Measurements from ENCODE around the gene CCL3.
"Not testable (repeated sequence)": the region's sequence is repeated elsewhere in the genome, so short reads cannot be mapped to it uniquely, and the experiment has no call there.

The CCL3 gene

GRCh38 chr17:36095992-36096391 lies 6.0 kb upstream of the CCL3 start:
- DNase-seq (ENCODE audit: low read depth): no peak
- H3K36me3 ChIP-seq (ENCODE audit: control insufficient read depth, insufficient read depth, low read length, severe bottlenecking): no peaks in the 10 kb centered on the region
- H3K27me3 ChIP-seq (replicated peaks; ENCODE audit: control insufficient read depth, insufficient read depth, low read length): no peaks in the 10 kb centered on the region
- H3K4me3 ChIP-seq (ENCODE audit: low read length): no peak overlapping the region
- no peaks in the 10 kb centered on the region for H3K9me3 ChIP-seq (ENCODE audit: control insufficient read depth, low read length)
- H3K4me1 ChIP-seq (ENCODE audit: control insufficient read depth, insufficient read depth, low read length): no peaks in the 10 kb centered on the region
- H3K9ac ChIP-seq (ENCODE audit: low read length): no peak overlapping the region

GRCh38 chr17:36094746-36095145 lies 4.8 kb upstream of the CCL3 start:
- peaks cover 5% of the 10 kb centered on the region for H3K4me1 ChIP-seq (ENCODE audit: control insufficient read depth, insufficient read depth, low read length)
- H3K9me3 ChIP-seq (ENCODE audit: control insufficient read depth, low read length): no peaks in the 10 kb centered on the region
- H3K9ac ChIP-seq (ENCODE audit: low read length): no peak overlapping the region
- no peak for DNase-seq (ENCODE audit: low read depth)
- H3K36me3 ChIP-seq (ENCODE audit: control insufficient read depth, insufficient read depth, low read length, severe bottlenecking): no peaks in the 10 kb centered on the region
- H3K4me3 ChIP-seq (ENCODE audit: low read length): no peak overlapping the region
- H3K27me3 ChIP-seq (replicated peaks; ENCODE audit: control insufficient read depth, insufficient read depth, low read length): no peaks in the 10 kb centered on the region

GRCh38 chr17:36094232-36094631 lies 4.3 kb upstream of the CCL3 start:
- Histone ChIP-seq H3K36me3 (ENCODE audit: control insufficient read depth, insufficient read depth, low read length, severe bottlenecking) (no peaks in the 10 kb centered on the region), H3K27me3 (replicated peaks; ENCODE audit: control insufficient read depth, insufficient read depth, low read length) (no peaks in the 10 kb centered on the region), H3K9ac (ENCODE audit: low read length) (no peak overlapping the region), H3K4me1 (ENCODE audit: control insufficient read depth, insufficient read depth, low read length) (peaks cover 5% of the 10 kb centered on the region), H3K9me3 (ENCODE audit: control insufficient read depth, low read length) (no peaks in the 10 kb centered on the region), H3K4me3 (ENCODE audit: low read length) (no peak overlapping the region)
- DNase-seq (ENCODE audit: low read depth): no peak

- H3K4me3 ChIP-seq (ENCODE audit: low read length); H3K36me3 ChIP-seq (ENCODE audit: control insufficient read depth, insufficient read depth, low read length, severe bottlenecking); H3K4me1 ChIP-seq (ENCODE audit: control insufficient read depth, insufficient read depth, low read length): not testable (repeated sequence)
These were observed 2.8 kb upstream of the CCL3 start for GRCh38 chr17:36092715-36093114.

DNA sequence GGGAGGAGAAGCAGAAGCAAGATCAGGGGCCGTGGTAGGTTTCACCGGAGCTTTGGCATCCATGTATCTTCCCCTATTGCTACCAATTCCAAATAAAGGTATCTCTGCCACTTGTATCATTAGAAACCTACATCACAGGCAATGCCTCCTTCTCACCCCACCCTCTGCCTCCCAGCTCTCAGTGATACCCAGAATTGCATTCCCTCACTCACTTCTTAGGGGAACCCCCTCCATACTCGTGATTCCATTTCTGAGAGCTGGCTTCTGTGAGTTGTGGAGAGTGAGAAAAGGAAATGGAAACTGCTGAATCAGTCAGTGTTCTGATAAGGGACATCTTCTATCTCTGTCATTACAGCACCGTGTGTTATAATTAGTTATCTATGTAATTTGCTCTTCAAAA lies 2.3 kb upstream of the CCL3 start:
- H3K27me3 ChIP-seq (replicated peaks; ENCODE audit: control insufficient read depth, insufficient read depth, low read length): no peaks in the 10 kb centered on the region
- H3K4me3 ChIP-seq (ENCODE audit: low read length): no peak overlapping the region
- no peaks in the 10 kb centered on the region for H3K36me3 ChIP-seq (ENCODE audit: control insufficient read depth, insufficient read depth, low read length, severe bottlenecking)
- H3K9me3 ChIP-seq (ENCODE audit: control insufficient read depth, low read length): no peaks in the 10 kb centered on the region
- H3K9ac ChIP-seq (ENCODE audit: low read length): no peak overlapping the region
- H3K4me1 ChIP-seq (ENCODE audit: control insufficient read depth, insufficient read depth, low read length): peaks cover 5% of the 10 kb centered on the region
- DNase-seq (ENCODE audit: low read depth): no peak

More at GRCh38 chr17:36092715-36093114, 2.8 kb upstream of the CCL3 start:
- DNase-seq (ENCODE audit: low read depth); H3K27me3 ChIP-seq (replicated peaks; ENCODE audit: control insufficient read depth, insufficient read depth, low read length); H3K9me3 ChIP-seq (ENCODE audit: control insufficient read depth, low read length); H3K9ac ChIP-seq (ENCODE audit: low read length): not testable (repeated sequence)

DNA sequence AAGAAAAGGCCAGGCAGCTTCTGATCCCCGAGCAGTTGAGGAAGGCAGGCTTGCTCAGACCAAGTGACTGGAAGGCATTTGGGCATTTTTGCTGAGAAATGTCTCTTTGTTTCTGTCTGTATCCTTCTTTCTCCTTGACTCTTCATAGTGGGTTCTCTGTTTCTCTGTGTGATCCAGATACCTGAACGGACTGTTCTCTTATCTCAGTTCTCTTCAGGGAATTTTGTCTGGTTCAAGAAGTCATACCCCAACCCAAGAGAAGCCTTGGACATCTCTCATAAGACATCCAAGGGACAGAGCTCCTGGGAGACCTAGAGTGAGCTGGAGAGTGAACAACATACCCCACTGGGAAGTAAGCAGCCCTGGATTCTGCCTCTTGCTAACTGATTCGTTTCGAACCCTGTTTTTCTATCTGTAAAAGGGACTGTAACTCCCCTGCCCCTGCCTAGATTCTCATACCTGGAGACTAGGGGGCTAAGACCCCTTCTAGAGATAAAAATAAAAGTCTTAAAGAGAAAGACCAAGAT lies 541 bp downstream of the CCL3 start:
- no peak for DNase-seq (ENCODE audit: low read depth)
- H3K36me3 ChIP-seq (ENCODE audit: control insufficient read depth, insufficient read depth, low read length, severe bottlenecking): no peaks in the 10 kb centered on the region
- H3K4me1 ChIP-seq (ENCODE audit: control insufficient read depth, insufficient read depth, low read length): peaks cover 11% of the 10 kb centered on the region
- H3K27me3 ChIP-seq (replicated peaks; ENCODE audit: control insufficient read depth, insufficient read depth, low read length): no peaks in the 10 kb centered on the region
- H3K9me3 ChIP-seq (ENCODE audit: control insufficient read depth, low read length): no peaks in the 10 kb centered on the region
- no peak overlapping the region for H3K4me3 ChIP-seq (ENCODE audit: low read length)
- no peak overlapping the region for H3K9ac ChIP-seq (ENCODE audit: low read length)

- Histone ChIP-seq H3K4me3 (ENCODE audit: low read length) (no peak overlapping the region), H3K36me3 (ENCODE audit: control insufficient read depth, insufficient read depth, low read length, severe bottlenecking) (no peaks in the 10 kb centered on the region), H3K9me3 (ENCODE audit: control insufficient read depth, low read length) (no peaks in the 10 kb centered on the region), H3K9ac (ENCODE audit: low read length) (no peak overlapping the region), H3K4me1 (ENCODE audit: control insufficient read depth, insufficient read depth, low read length) (peaks cover 11% of the 10 kb centered on the region), H3K27me3 (replicated peaks; ENCODE audit: control insufficient read depth, insufficient read depth, low read length) (no peaks in the 10 kb centered on the region)
- DNase-seq (ENCODE audit: low read depth): no peak
These were observed 1.1 kb downstream of the CCL3 start for GRCh38 chr17:36088670-36089338.

DNA sequence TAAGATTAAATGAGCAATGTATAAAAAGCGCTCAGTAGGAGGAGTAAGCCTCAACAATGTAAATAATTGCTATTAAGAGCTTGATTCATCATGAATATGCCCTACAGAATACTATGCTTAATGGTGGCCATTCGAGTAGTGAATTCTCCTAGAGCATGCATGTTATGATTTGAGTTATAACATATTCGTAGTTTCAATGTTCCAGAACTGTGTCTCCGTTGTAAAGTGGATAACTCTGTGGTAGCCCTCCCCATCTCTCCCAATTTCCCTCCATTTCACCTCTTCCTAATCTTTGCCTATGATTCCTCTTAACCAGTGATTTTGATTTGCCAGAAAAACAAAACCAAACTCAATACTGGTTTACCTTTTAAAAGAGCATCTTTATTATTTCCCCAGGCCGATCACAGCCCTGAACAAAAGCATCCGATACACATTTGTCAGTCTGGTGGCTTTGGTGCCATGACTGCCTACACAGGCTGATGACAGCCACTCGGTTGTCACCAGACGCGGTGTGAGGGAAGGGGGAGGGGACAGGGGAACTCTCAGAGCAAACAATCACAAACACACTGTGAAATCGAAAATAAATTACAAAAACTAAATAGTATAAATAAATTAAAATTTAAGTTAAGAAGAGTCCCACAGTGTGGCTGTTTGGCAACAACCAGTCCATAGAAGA lies 1.9 kb downstream of the CCL3 start:
- H3K9ac ChIP-seq (ENCODE audit: low read length); H3K4me3 ChIP-seq (ENCODE audit: low read length); DNase-seq (ENCODE audit: low read depth); H3K27me3 ChIP-seq (replicated peaks; ENCODE audit: control insufficient read depth, insufficient read depth, low read length); H3K9me3 ChIP-seq (ENCODE audit: control insufficient read depth, low read length); H3K36me3 ChIP-seq (ENCODE audit: control insufficient read depth, insufficient read depth, low read length, severe bottlenecking): not testable (repeated sequence)
- H3K4me1 ChIP-seq (ENCODE audit: control insufficient read depth, insufficient read depth, low read length): peaks cover 11% of the 10 kb centered on the region

DNA sequence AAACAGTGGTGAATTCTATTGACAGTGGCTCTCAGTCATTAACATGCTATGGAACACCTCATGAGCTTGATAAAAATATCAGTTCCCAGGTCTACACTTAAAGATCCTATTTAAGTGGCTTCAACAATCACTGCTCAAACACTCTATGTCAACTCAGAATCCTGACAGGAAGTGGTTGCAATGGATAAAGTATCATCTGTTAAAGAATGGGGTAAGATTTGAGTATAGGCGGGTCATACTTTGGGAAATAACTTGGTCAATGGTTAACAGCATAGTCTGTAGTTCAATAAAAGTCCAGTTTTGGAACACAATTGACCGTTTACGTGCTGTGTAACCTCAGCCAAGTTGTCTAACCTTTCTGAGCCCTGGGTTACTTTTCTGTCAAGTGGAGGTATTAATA lies 2.5 kb downstream of the CCL3 start:
- not testable (repeated sequence) for H3K9me3 ChIP-seq (ENCODE audit: control insufficient read depth, low read length); H3K4me3 ChIP-seq (ENCODE audit: low read length); H3K27me3 ChIP-seq (replicated peaks; ENCODE audit: control insufficient read depth, insufficient read depth, low read length); H3K9ac ChIP-seq (ENCODE audit: low read length); DNase-seq (ENCODE audit: low read depth); H3K36me3 ChIP-seq (ENCODE audit: control insufficient read depth, insufficient read depth, low read length, severe bottlenecking)
- H3K4me1 ChIP-seq (ENCODE audit: control insufficient read depth, insufficient read depth, low read length): peaks cover 11% of the 10 kb centered on the region

DNA sequence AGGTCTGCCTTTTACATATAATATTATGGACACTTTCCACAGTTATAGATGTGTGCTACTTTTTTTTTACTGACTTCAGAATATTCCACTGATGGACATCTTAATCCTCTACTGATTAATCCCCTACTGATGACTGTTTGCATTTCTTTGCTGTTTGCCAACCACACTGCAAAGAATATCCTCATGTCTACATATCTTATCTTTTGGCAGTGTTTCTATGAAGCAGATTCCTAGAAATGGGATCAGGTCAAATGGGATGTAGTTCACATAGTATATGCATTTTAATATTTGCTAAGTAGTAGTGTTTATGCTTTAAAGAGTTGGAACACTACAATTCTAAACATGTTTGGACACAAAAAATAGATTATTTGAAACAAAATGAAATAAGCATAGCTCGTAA lies 3.2 kb downstream of the CCL3 start:
- Histone ChIP-seq H3K27me3 (replicated peaks; ENCODE audit: control insufficient read depth, insufficient read depth, low read length) (no peaks in the 10 kb centered on the region), H3K4me1 (ENCODE audit: control insufficient read depth, insufficient read depth, low read length) (peaks cover 11% of the 10 kb centered on the region), H3K9ac (ENCODE audit: low read length) (no peak overlapping the region), H3K9me3 (ENCODE audit: control insufficient read depth, low read length) (no peaks in the 10 kb centered on the region), H3K4me3 (ENCODE audit: low read length) (no peak overlapping the region), H3K36me3 (ENCODE audit: control insufficient read depth, insufficient read depth, low read length, severe bottlenecking) (no peaks in the 10 kb centered on the region)
- DNase-seq (ENCODE audit: low read depth): no peak

DNA sequence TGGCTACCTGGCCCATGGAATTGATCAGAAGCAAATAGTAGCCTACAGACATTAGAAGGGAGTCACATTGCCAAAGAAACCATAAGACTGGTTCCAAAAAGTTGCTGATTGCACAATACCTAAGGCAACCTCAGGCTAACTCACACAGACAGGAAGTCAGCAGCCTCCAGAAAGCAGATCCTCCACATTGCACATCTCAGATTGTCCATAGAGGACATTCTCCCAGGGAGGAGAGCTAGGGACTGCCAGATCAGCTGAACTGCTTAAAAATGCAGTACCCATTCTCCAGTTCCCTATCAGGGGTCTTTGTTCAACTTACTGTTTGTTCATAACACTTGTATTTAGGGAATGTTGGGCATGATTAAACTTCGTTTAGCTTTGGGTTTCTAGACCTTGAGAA lies 4.2 kb downstream of the CCL3 start:
- Histone ChIP-seq H3K9ac (ENCODE audit: low read length) (no peak overlapping the region), H3K4me3 (ENCODE audit: low read length) (no peak overlapping the region), H3K36me3 (ENCODE audit: control insufficient read depth, insufficient read depth, low read length, severe bottlenecking) (no peaks in the 10 kb centered on the region), H3K9me3 (ENCODE audit: control insufficient read depth, low read length) (no peaks in the 10 kb centered on the region), H3K27me3 (replicated peaks; ENCODE audit: control insufficient read depth, insufficient read depth, low read length) (no peaks in the 10 kb centered on the region), H3K4me1 (ENCODE audit: control insufficient read depth, insufficient read depth, low read length) (peaks cover 11% of the 10 kb centered on the region)
- peak; percentile 14 for DNase-seq (ENCODE audit: low read depth)
